ENCODE data around the gene MMP24. TPM values are rescaled to one million over a fixed set of nuclear protein-coding genes. Genes with fewer than 3 reads are reported as not detected.
"Not testable (repeated sequence)": the region's sequence is repeated elsewhere in the genome, so short reads cannot be mapped to it uniquely, and the experiment has no call there.

Gene MMP24
- total RNA-seq, 1 experiment from 2014 or later = 5.2 TPM

DNA sequence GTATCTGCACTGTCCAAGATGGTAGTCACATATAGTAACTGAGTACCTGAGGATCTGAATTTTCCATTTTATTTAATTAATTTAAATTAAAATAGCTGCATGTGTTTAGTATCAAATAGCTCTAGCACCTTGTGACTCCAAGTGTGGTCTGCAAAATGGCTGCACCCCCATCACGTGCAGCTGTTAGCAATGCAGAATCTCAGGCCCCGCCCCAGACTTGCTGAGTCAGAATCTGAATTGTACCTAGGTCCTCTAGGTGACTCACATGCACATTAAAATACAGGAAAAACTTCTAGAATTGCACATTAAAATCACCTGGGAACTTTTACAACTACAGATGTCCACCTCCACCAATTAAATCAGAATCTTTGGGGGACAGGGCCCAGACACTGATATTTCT is 84.9 kb downstream of the MMP24 start:
- DNase-seq (ENCODE audit: low spot score) = peak; percentile 96

GRCh38 chr20:35311822-35312221 is 85.3 kb downstream of the MMP24 start:
- DNase-seq (ENCODE audit: low spot score) = peak; percentile 57

GRCh38 chr20:35312318-35312717 is 85.8 kb downstream of the MMP24 start:
- peak; percentile 100 for DNase-seq (ENCODE audit: low spot score)

- DNase-seq (ENCODE audit: low spot score) = no peak
Measured at GRCh38 chr20:35314816-35315631, 88.5 kb downstream of the MMP24 start.

DNA sequence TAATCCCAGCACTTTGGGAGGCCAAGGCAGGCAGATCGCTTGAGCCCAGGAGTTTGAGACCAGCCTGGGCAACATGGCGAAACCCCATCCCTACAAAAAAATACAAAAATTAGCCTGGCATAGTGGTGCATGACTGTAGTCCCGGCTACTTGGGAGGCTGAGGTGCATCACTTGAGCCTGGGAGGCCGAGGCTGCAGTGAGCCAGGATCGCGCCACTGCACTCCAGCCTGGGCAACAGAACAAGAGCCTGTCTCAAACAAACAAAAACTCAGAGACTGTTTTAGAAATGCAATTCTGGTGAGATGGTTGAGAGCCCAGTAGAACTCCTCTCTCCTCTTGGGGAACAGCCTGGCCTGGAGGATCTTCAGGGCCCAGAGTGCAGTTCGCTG is 89.1 kb downstream of the MMP24 start:
- DNase-seq (ENCODE audit: low spot score) = not testable (repeated sequence)

GRCh38 chr20:35316086-35316485 is 89.6 kb downstream of the MMP24 start:
- no peak for DNase-seq (ENCODE audit: low spot score)

DNA sequence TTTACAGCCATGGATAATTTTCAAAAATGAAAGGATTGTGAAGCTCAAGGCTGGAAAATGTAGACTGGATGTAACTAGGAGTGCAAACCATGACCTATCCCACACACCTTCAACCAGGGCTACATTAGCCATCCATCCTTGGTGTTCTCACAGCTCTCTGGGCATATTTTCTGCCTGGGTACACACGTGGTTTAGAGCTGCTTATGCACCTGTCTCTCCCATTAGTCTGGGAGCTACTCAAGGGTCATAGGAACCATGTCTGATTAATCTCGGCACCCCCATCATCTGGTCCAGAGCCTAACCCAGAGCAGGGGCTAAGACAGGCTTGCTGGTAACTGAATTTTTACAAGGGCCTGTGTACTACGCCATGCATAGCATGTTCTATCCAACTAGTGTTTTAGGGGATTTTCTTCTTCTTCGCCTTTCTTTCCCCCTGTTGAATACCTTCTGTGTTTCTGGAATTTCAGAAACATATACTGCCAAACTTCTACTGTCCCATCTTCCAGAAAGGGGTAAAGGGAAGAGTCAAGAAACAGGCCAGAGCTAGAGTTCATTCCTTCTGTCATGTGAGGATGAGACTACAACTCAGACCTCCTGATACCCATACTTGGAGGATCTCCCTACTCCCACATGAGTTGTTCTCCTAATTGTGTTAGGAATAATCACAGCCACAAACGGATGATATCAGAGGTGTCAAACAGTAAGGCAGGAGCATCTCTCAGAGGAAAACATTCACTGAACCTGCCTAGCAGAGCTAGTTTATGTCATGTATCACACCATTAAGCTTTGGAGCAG is 91.1 kb downstream of the MMP24 start:
- no peak for DNase-seq (ENCODE audit: low spot score)

- DNase-seq (ENCODE audit: low spot score) = peak; percentile 99
Measured at GRCh38 chr20:35318502-35319157, 92.1 kb downstream of the MMP24 start.

DNA sequence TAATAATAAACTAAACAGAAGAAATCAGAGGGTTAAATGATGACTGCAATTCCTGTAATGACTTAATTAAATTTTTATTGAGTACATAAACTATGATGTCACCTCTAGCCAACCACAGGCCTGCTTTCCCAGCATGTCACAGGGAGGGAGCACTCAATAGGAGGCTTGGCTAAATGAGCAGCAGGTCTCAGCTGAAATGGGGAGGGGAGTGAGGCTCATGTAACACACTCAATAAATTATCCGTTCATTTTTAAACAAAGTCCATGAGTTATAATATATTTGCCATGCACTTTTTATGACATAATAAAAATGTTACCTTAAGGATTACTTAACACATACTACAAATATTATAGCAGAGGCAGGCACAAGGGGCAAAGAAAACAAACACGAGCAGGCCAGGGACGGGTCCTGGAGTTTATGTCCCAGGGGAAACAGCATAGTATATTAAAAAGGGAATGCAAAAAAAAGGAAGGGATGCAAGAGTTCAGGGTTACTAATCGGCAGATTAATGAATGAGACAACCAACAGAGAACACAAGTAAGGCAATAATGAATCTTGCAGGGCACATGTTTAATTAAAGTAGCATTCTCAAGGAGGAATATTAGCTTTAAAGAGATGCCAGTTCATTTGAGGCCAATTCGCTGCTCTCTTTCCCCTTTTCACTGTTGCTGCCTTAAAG is 92.8 kb downstream of the MMP24 start:
- peak; percentile 85 for DNase-seq (ENCODE audit: low spot score)

GRCh38 chr20:35319871-35320197 is 93.3 kb downstream of the MMP24 start:
- peak; percentile 92 for DNase-seq (ENCODE audit: low spot score)

DNA sequence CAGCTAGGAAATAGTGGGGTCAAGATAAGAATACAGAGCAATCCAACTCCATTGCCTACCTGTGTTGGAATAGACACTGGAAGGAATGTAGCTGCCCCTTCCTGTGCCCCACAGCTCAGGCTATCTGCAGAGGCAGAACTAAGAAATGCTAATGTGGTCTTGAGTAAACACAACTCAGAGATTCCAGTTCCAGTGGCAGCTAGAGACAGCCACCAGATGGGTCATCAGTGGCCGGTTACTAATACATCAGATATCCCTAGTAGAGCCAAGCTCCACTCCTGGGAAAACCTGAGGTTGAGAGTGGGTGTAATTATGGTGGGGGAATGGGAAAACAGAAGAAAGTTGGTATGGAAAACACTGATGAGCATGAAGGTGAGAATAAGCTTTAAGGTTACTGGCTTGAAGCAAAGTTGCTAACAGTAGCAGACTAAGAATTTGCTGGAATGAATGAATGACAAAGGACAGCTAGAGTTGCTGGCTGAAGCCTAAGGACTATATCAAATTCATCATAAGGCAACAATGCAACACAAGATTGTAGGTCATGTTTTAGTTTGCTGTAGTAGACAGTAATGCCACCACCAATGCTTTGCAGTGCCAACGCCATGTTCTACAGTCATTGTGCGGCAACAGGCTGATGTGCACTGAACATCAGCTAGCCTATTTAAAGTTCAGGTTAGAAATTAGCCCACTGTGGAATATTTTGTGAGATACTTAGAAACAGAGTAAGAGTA is 94.1 kb downstream of the MMP24 start:
- peak; percentile 98 for DNase-seq (ENCODE audit: low spot score)

GRCh38 chr20:35325401-35325800 is 98.9 kb downstream of the MMP24 start:
- DNase-seq (ENCODE audit: low spot score) = no peak

GRCh38 chr20:35326021-35326739 is 99.7 kb downstream of the MMP24 start:
- DNase-seq (ENCODE audit: low spot score) = no peak

Other genes starting within 250 kb of the MMP24 start
- 48.6 and 51.8 TPM in 2 replicates for gene TRPC4AP, start 133.9 kb upstream of the MMP24 start, total RNA-seq (2014; rRNA removed; shearing (Covaris generic))
- 32.8 and 34.4 TPM in 2 replicates for gene EDEM2, start 79.4 kb upstream of the MMP24 start, total RNA-seq (2014; rRNA removed; shearing (Covaris generic))
- 32.2 and 48.0 TPM in 2 replicates for gene PROCR, start 54.6 kb upstream of the MMP24 start, total RNA-seq (2014; rRNA removed; shearing (Covaris generic))
- 11.4 and 15.1 TPM in 2 replicates for gene MMP24OS, start 51.4 kb downstream of the MMP24 start, total RNA-seq (2014; rRNA removed; shearing (Covaris generic))
- 230 and 292 TPM in 2 replicates for gene EIF6, start 58.1 kb downstream of the MMP24 start, total RNA-seq (2014; rRNA removed; shearing (Covaris generic))
- 0.24 TPM in 1 of 2 replicates, not detected in the other for gene FAM83C, start 65.7 kb downstream of the MMP24 start, total RNA-seq (2014; rRNA removed; shearing (Covaris generic))
- 37.6 and 46.1 TPM in 2 replicates for gene UQCC1, start 185.3 kb downstream of the MMP24 start, total RNA-seq (2014; rRNA removed; shearing (Covaris generic))
- gene GDF5, start 211.5 kb downstream of the MMP24 start, total RNA-seq (2014; rRNA removed; shearing (Covaris generic)) = 1.7 and 1.9 TPM in 2 replicates
- 18.4 and 21.4 TPM in 2 replicates for gene CEP250, start 228.9 kb downstream of the MMP24 start, total RNA-seq (2014; rRNA removed; shearing (Covaris generic))